Epithelial cell of proximal tubule (primary cell): ENCODE data around the gene EIF4H. TPM values are rescaled to one million over a fixed set of nuclear protein-coding genes. Genes with fewer than 3 reads are reported as not detected.

Experiments
- DNase-seq: peaks from one replicate; pipeline ENCODE4 v3.0.0-alpha.2; 2011; ENCODE audit warnings: low read depth
- H3K4me3 ChIP-seq: 2 replicates; pipeline ENCODE4 v1.5.1; 2011; ENCODE audit warnings: low read depth, mild to moderate bottlenecking, low read length
- CTCF ChIP-seq: conservative IDR thresholded peaks from 2 replicates; pipeline ENCODE4 v1.5.1; 2012; ENCODE audit warnings: low read depth, mild to moderate bottlenecking, low read length
- total RNA-seq: library from RNA; depleted of rRNA; stranded (reverse); fragments of >200 nt; gene quantifications from 2 replicates; pipeline ENCODE4 v1.2.3, GENCODE V29; 2015

EIF4H gene
- total RNA-seq, 1 donor from 2014 or later: 310 TPM

- no peak for TF ChIP-seq CTCF
- no peak for DNase-seq
- no peak overlapping the region for H3K4me3 ChIP-seq
Observed at GRCh38 chr7:74182453-74183090, 8.4 kb downstream of the EIF4H start.

- H3K4me3 ChIP-seq: no peak overlapping the region
- no peak for TF ChIP-seq CTCF
- DNase-seq: no peak
Observed at GRCh38 chr7:74183142-74183541, 9.0 kb downstream of the EIF4H start.

GRCh38 chr7:74183653-74184450 lies 9.7 kb downstream of the EIF4H start:
- peak; percentile 63 for TF ChIP-seq CTCF
- DNase-seq: no peak
- no peak overlapping the region for H3K4me3 ChIP-seq

GRCh38 chr7:74185016-74185415 lies 10.9 kb downstream of the EIF4H start:
- no peak overlapping the region for H3K4me3 ChIP-seq
- TF ChIP-seq CTCF: no peak
- DNase-seq: no peak

GRCh38 chr7:74185636-74186035 lies 11.5 kb downstream of the EIF4H start:
- TF ChIP-seq CTCF: no peak
- no peak for DNase-seq
- H3K4me3 ChIP-seq: no peak overlapping the region

- no peak for TF ChIP-seq CTCF
- DNase-seq: no peak
- no peak overlapping the region for H3K4me3 ChIP-seq
Observed at GRCh38 chr7:74187915-74188675, 13.9 kb downstream of the EIF4H start.
